Measurements from ENCODE around the gene CCDC50.

DNA sequence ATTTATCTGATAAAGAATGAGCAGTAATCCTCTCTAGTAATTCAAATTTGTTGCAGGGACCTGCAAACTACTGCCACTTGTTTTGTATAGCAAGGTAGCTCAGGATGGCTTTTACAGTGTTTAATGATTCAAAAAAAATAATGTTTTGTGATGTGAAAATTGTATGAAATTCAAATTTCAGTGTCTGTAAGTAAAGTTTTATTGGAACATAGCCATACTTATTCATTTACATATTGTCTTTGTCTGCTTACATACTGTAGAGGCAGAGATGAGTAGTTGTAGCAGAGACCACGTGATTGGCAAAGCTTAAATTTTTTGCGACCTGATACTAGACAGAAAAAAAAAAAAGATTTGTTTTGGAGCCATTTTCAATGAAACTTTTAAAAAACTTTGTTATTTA is 7.6 kb downstream of the CCDC50 start:
- TF ChIP-seq, protein P1, sequence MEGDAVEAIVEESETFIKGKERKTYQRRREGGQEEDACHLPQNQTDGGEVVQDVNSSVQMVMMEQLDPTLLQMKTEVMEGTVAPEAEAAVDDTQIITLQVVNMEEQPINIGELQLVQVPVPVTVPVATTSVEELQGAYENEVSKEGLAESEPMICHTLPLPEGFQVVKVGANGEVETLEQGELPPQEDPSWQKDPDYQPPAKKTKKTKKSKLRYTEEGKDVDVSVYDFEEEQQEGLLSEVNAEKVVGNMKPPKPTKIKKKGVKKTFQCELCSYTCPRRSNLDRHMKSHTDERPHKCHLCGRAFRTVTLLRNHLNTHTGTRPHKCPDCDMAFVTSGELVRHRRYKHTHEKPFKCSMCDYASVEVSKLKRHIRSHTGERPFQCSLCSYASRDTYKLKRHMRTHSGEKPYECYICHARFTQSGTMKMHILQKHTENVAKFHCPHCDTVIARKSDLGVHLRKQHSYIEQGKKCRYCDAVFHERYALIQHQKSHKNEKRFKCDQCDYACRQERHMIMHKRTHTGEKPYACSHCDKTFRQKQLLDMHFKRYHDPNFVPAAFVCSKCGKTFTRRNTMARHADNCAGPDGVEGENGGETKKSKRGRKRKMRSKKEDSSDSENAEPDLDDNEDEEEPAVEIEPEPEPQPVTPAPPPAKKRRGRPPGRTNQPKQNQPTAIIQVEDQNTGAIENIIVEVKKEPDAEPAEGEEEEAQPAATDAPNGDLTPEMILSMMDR (conservative IDR thresholded peaks at IDR 0.05), result no peak
- TF ChIP-seq ZFX (IDR thresholded peaks at IDR 0.05), result no peak

Measured in C4-2B (cell line).